Loucy (cell line): Measurements from ENCODE around the gene S100A8.

Experiments
- H2AFZ ChIP-seq: fragments of 200-600 bp; sonication (generic); 2 replicates; pipeline ENCODE4 v1.6.0; 2016; ENCODE audit warnings: antibody characterized with exemption, mild to moderate bottlenecking, low read length, moderate library complexity
- H3F3A ChIP-seq: fragments of 200-600 bp; 2 replicates; pipeline ENCODE4 v1.6.0; 2016; ENCODE audit warnings: antibody characterized with exemption, low read depth, mild to moderate bottlenecking
- H3K27me3 ChIP-seq: fragments of 200-600 bp; sonication (generic); 2 replicates; pipeline ENCODE4 v1.6.1; 2014; ENCODE audit warnings: low read length, mild to moderate bottlenecking; ENCODE audit not compliant: insufficient read depth, poor library complexity, severe bottlenecking
- H3K36me3 ChIP-seq: fragments of 200-600 bp; sonication (generic); 2 replicates; pipeline ENCODE4 v1.6.1; 2016; ENCODE audit warnings: low read length; ENCODE audit not compliant: insufficient read depth
- H3K4me1 ChIP-seq: fragments of 200-600 bp; sonication (generic); 2 replicates; pipeline ENCODE4 v1.5.1; 2014; ENCODE audit warnings: low read length, mild to moderate bottlenecking; ENCODE audit not compliant: insufficient read depth, poor library complexity, severe bottlenecking
- H3K4me2 ChIP-seq: fragments of 200-600 bp; sonication (generic); 2 replicates; pipeline ENCODE4 v1.6.0; 2014; ENCODE audit warnings: antibody characterized with exemption, low read length, low read depth, mild to moderate bottlenecking; ENCODE audit not compliant: poor library complexity, severe bottlenecking
- H3K4me3 ChIP-seq: fragments of 200-600 bp; sonication (generic); 2 replicates; pipeline ENCODE4 v1.5.1; 2014; ENCODE audit warnings: low read length, mild to moderate bottlenecking, mixed read lengths; ENCODE audit not compliant: poor library complexity, severe bottlenecking
- H3K79me2 ChIP-seq: fragments of 200-600 bp; sonication (generic); 2 replicates; pipeline ENCODE4 v1.6.1; 2014; ENCODE audit warnings: low read length; ENCODE audit not compliant: insufficient read depth
- H3K9ac ChIP-seq: fragments of 200-600 bp; sonication (generic); 2 replicates; pipeline ENCODE4 v1.6.0; 2014; ENCODE audit warnings: mild to moderate bottlenecking, low read depth, low read length, moderate library complexity; ENCODE audit not compliant: poor library complexity, severe bottlenecking
- H3K9me2 ChIP-seq: fragments of 200-600 bp; sonication (generic); replicated peaks from 2 replicates; pipeline ENCODE4 v1.6.1; 2016; ENCODE audit warnings: low read depth, low read length, mixed read lengths
- H3K9me3 ChIP-seq: fragments of 200-600 bp; sonication (generic); 2 replicates; pipeline ENCODE4 v1.6.1; 2014; ENCODE audit warnings: mild to moderate bottlenecking, antibody characterized with exemption, low read length, low read depth; ENCODE audit not compliant: insufficient read depth
- H4K20me1 ChIP-seq: fragments of 200-600 bp; sonication (generic); 2 replicates; pipeline ENCODE4 v1.6.0; 2014; ENCODE audit warnings: antibody characterized with exemption, low read length, mild to moderate bottlenecking; ENCODE audit not compliant: insufficient read depth, poor library complexity, severe bottlenecking
- EZH2phosphoT487 ChIP-seq: fragments of 200-600 bp; IDR thresholded peaks from 2 replicates; pipeline ENCODE4 v1.6.1; 2018; ENCODE audit warnings: antibody characterized with exemption, mild to moderate bottlenecking, moderate library complexity, borderline replicate concordance
- TF ChIP-seq, protein P1 (sequence below): fragments of 200-600 bp; sonication (generic); conservative IDR thresholded peaks from 2 replicates; pipeline ENCODE4 v1.5.1; 2014; ENCODE audit warnings: mild to moderate bottlenecking, antibody characterized with exemption, low read length

Gene S100A8

DNA sequence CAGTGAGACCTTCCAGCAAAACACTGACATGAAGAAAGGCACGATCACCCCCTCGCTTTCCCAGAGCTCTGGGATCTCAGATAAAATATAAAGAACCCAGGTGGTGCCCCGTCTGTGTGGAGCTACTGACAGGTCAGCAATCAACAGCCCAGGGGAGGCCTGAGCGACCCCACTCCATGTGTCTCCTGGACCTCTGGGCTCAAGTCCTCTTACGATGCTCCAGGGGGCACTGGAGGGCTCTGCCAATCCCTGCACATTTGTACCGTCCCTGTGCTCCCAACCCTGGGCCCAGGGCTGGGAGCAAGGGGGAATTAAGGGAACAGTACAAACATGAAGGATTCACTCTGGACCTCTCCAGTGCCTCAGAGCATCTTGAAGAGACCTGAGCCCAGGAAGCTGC, 37.9 kb upstream of the S100A8 start:
- H3K9ac ChIP-seq = no peak overlapping the region
- no peaks in the 10 kb centered on the region for H3K36me3 ChIP-seq
- no peak overlapping the region for H3K4me2 ChIP-seq
- no peaks in the 10 kb centered on the region for H3K27me3 ChIP-seq
- no peaks in the 10 kb centered on the region for H3K4me1 ChIP-seq
- TF ChIP-seq, protein P1, sequence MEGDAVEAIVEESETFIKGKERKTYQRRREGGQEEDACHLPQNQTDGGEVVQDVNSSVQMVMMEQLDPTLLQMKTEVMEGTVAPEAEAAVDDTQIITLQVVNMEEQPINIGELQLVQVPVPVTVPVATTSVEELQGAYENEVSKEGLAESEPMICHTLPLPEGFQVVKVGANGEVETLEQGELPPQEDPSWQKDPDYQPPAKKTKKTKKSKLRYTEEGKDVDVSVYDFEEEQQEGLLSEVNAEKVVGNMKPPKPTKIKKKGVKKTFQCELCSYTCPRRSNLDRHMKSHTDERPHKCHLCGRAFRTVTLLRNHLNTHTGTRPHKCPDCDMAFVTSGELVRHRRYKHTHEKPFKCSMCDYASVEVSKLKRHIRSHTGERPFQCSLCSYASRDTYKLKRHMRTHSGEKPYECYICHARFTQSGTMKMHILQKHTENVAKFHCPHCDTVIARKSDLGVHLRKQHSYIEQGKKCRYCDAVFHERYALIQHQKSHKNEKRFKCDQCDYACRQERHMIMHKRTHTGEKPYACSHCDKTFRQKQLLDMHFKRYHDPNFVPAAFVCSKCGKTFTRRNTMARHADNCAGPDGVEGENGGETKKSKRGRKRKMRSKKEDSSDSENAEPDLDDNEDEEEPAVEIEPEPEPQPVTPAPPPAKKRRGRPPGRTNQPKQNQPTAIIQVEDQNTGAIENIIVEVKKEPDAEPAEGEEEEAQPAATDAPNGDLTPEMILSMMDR = no peak
- no peak for TF ChIP-seq EZH2phosphoT487
- no peaks in the 10 kb centered on the region for H4K20me1 ChIP-seq
- no peaks in the 10 kb centered on the region for H3K9me3 ChIP-seq
- H2AFZ ChIP-seq = no peak overlapping the region
- H3K4me3 ChIP-seq = no peak overlapping the region
- H3F3A ChIP-seq = no peaks in the 10 kb centered on the region
- no peaks in the 10 kb centered on the region for H3K9me2 ChIP-seq
- H3K79me2 ChIP-seq = no peaks in the 10 kb centered on the region

DNA sequence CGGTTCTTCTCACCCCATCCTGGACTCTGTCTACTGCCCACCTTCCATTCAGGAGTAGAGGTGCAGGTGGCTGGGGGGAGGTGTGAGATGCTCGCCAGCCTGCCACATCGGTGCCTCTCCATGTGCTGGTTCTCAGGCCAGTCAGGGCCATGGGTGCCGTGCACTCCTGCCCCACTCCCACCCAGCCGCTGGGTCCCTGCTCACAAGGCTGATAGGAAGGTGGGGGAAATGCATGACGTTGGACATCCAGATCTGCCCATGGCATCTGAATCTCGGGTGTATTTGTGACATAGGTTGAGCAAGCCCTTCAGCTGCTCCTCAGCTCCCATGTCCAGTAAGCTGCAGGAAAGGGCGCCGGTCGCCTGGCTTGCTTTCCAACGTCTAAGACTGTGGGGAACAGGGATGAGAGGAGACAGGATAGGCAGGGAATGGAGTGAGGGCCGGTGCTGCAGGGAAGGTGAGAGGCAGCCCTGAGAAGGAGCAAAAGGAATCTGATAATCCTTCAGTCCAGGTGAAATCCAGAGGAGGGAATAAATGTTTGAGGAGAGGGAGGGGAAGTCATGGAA, 37.3 kb upstream of the S100A8 start:
- H3F3A ChIP-seq = no peaks in the 10 kb centered on the region
- no peak overlapping the region for H3K4me2 ChIP-seq
- no peak overlapping the region for H3K4me3 ChIP-seq
- no peaks in the 10 kb centered on the region for H4K20me1 ChIP-seq
- no peaks in the 10 kb centered on the region for H3K4me1 ChIP-seq
- H3K79me2 ChIP-seq = no peaks in the 10 kb centered on the region
- H3K9ac ChIP-seq = no peak overlapping the region
- no peaks in the 10 kb centered on the region for H3K36me3 ChIP-seq
- no peaks in the 10 kb centered on the region for H3K27me3 ChIP-seq
- H3K9me3 ChIP-seq = no peaks in the 10 kb centered on the region
- H3K9me2 ChIP-seq = no peaks in the 10 kb centered on the region
- no peak for TF ChIP-seq EZH2phosphoT487
- TF ChIP-seq, protein P1 = no peak
- H2AFZ ChIP-seq = no peak overlapping the region

DNA sequence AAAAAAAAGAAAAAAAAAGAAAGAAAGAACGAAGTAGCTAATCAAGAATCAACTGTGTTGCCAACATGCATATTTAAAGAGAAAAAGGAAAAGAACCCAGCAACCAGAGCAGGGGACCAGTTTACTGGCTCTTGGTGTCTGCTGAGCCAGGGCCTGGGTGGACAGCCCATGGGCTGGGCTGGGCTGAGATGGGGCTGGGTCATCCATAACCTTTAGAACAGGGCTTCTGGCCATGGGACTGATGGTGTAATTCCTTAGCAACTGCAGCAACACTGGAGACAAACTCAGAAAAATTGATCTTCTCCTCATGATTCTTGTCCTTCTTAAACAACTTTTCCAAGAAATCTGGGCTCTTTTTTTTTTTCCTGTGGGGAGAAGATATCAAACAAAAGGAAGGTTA, 35.9 kb upstream of the S100A8 start:
- H3K9me2 ChIP-seq = no peaks in the 10 kb centered on the region
- no peaks in the 10 kb centered on the region for H3K36me3 ChIP-seq
- H3K79me2 ChIP-seq = no peaks in the 10 kb centered on the region
- H4K20me1 ChIP-seq = no peaks in the 10 kb centered on the region
- H3K27me3 ChIP-seq = no peaks in the 10 kb centered on the region
- H3F3A ChIP-seq = no peaks in the 10 kb centered on the region
- no peak overlapping the region for H2AFZ ChIP-seq
- no peaks in the 10 kb centered on the region for H3K9me3 ChIP-seq
- no peak overlapping the region for H3K9ac ChIP-seq
- TF ChIP-seq, protein P1 = no peak
- TF ChIP-seq EZH2phosphoT487 = no peak
- no peak overlapping the region for H3K4me2 ChIP-seq
- no peak overlapping the region for H3K4me3 ChIP-seq
- no peaks in the 10 kb centered on the region for H3K4me1 ChIP-seq
